HEK293 (cell line): ENCODE results near the gene CALCOCO2.

Experiments used
- CTCF ChIA-PET: fragments of 350-600 bp; formaldehyde crosslinking; extraction: SDS; loops from one replicate; lab custom pipeline; 2021; ENCODE audit warnings: antibody characterized with exemption; lab: Yijun Ruan, JAX
- POLR2A ChIA-PET: fragments of 300-600 bp; formaldehyde crosslinking; extraction: SDS; loops from one replicate; lab custom pipeline; 2020; ENCODE audit warnings: antibody characterized with exemption, inconsistent platforms; lab: Yijun Ruan, JAX
- H3K27ac ChIP-seq: fragments of 200-500 bp; sonication (Bioruptor generic); 2 replicates; pipeline ENCODE4 v1.5.1; 2014; ENCODE audit warnings: low read depth, low read length, control low read depth, inconsistent platforms; ENCODE audit errors: extremely low read depth
- H3K36me3 ChIP-seq, 2 experiments: fragments of 200-500 bp in 1 of 2; sonication (Bioruptor generic) in 1 of 2; 1 replicate in 1 of 2; 2 replicates in 1 of 2; pipeline ENCODE4 v1.5.1; 2014 to 2017; ENCODE audit warnings: inconsistent platforms in 2 of 2, low read length in 2 of 2; ENCODE audit not compliant: control insufficient read depth in 2 of 2, insufficient read depth in 1 of 2
- H3K4me1 ChIP-seq: fragments of 200-500 bp; sonication (Bioruptor generic); 2 replicates; pipeline ENCODE4 v1.5.1; 2014; ENCODE audit warnings: mild to moderate bottlenecking, low read length, inconsistent platforms; ENCODE audit not compliant: control insufficient read depth, insufficient read depth
- H3K4me3 ChIP-seq: 2 replicates; pipeline ENCODE4 v1.5.1; 2011; ENCODE audit warnings: low read depth, mild to moderate bottlenecking, control low read depth, low read length, moderate library complexity
- H3K9me3 ChIP-seq: fragments of 200-500 bp; sonication (Bioruptor generic); 2 replicates; pipeline ENCODE4 v1.5.1; 2014; ENCODE audit warnings: low read depth, low read length, inconsistent platforms; ENCODE audit not compliant: control insufficient read depth, insufficient read depth
- OSR2 ChIP-seq: fragments of 450-650 bp; formaldehyde crosslinking; IDR thresholded peaks from 2 replicates; pipeline ENCODE4 v1.5.1; 2016; ENCODE audit warnings: missing biosample characterization, missing genetic modification characterization
- REPIN1 ChIP-seq: fragments of 450-650 bp; formaldehyde crosslinking; IDR thresholded peaks from 2 replicates; pipeline ENCODE4 v1.5.1; 2017; ENCODE audit warnings: missing biosample characterization, missing genetic modification characterization, low read depth
- ZNF112 ChIP-seq: fragments of 450-650 bp; formaldehyde crosslinking; IDR thresholded peaks from 2 replicates; pipeline ENCODE4 v1.5.0; 2017; ENCODE audit warnings: missing biosample characterization, missing genetic modification characterization
- ZNF335 ChIP-seq: fragments of 450-650 bp; formaldehyde crosslinking; conservative IDR thresholded peaks from 2 replicates; pipeline ENCODE4 v1.5.1; 2016; ENCODE audit warnings: missing biosample characterization, missing genetic modification characterization
- ZNF530 ChIP-seq: fragments of 450-650 bp; formaldehyde crosslinking; IDR thresholded peaks from 2 replicates; pipeline ENCODE4 v1.5.1; 2016; ENCODE audit warnings: low read depth, missing biosample characterization, missing genetic modification characterization
- ZNF660 ChIP-seq: fragments of 450-650 bp; IDR thresholded peaks from 2 replicates; pipeline ENCODE4 v1.5.1; 2018; ENCODE audit warnings: missing biosample characterization, mild to moderate bottlenecking, missing genetic modification characterization
- TF ChIP-seq, protein P1 (sequence below): fragments of 450-650 bp; formaldehyde crosslinking; conservative IDR thresholded peaks from 2 replicates; pipeline ENCODE4 v1.5.1; 2016; ENCODE audit warnings: low read depth, missing biosample characterization, missing genetic modification characterization
- TF ChIP-seq, protein P2 (sequence below): fragments of 450-650 bp; formaldehyde crosslinking; IDR thresholded peaks from 2 replicates; pipeline ENCODE4; 2016; ENCODE audit warnings: missing biosample characterization, missing genetic modification characterization
- TF ChIP-seq, protein P3 (sequence below): fragments of 450-650 bp; formaldehyde crosslinking; IDR thresholded peaks from 2 replicates; pipeline ENCODE4 v1.5.1; 2017; ENCODE audit warnings: missing biosample characterization, missing genetic modification characterization
- TF ChIP-seq, protein P4 (sequence below): fragments of 450-650 bp; formaldehyde crosslinking; conservative IDR thresholded peaks from 2 replicates; pipeline ENCODE4 v1.5.1; 2016; ENCODE audit warnings: low read depth, missing biosample characterization, missing genetic modification characterization
- TF ChIP-seq, protein P5 (sequence below): fragments of 450-650 bp; formaldehyde crosslinking; IDR thresholded peaks from 2 replicates; pipeline ENCODE4 v1.5.1; 2016; ENCODE audit warnings: missing biosample characterization, missing genetic modification characterization
- TF ChIP-seq, protein P6 (sequence below): fragments of 450-650 bp; IDR thresholded peaks from 2 replicates; pipeline ENCODE4 v1.5.1; 2018; ENCODE audit warnings: missing biosample characterization, mild to moderate bottlenecking, missing genetic modification characterization

CALCOCO2 gene

DNA sequence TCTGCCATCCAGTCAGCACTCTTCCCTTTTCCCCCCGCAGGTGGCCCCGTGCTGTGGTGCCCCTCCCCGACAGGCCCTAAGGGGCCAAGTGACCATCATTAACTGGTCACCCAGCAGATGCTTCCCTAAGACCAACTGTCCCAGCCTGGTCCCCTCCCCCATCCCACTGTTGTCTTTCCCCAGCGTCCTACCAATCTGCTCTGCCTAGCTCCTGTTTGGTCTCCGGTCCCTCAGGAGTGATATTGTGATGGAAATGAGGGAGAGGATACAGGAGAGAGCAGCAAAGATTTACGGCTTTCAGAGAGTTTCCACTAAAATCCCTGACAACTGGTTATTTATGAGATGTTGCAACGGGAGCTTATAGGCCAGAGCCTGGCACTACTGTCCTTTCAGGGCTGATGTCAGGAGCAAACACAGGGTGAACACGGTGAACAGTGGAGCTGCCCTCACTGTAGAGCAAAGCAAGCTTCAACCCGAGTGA, 12.4 kb upstream of the CALCOCO2 start:
- H3K9me3 ChIP-seq, result no peaks in the 10 kb centered on the region
- CTCF ChIA-PET, result interaction anchor here (0.6 to 14.2 kb wide), 5 partner anchors 15 to 141 kb away, joined by 3 to 387 read pairs (median 19); no protein-coding TSS in a partner anchor
- POLR2A ChIA-PET, result no interaction called here
- peaks cover 4% of the 10 kb centered on the region for H3K4me1 ChIP-seq
- H3K4me3 ChIP-seq, result no peak overlapping the region
- no peaks in the 10 kb centered on the region for H3K36me3 ChIP-seq
- no peak overlapping the region for H3K27ac ChIP-seq
- TF ChIP-seq, protein P1, sequence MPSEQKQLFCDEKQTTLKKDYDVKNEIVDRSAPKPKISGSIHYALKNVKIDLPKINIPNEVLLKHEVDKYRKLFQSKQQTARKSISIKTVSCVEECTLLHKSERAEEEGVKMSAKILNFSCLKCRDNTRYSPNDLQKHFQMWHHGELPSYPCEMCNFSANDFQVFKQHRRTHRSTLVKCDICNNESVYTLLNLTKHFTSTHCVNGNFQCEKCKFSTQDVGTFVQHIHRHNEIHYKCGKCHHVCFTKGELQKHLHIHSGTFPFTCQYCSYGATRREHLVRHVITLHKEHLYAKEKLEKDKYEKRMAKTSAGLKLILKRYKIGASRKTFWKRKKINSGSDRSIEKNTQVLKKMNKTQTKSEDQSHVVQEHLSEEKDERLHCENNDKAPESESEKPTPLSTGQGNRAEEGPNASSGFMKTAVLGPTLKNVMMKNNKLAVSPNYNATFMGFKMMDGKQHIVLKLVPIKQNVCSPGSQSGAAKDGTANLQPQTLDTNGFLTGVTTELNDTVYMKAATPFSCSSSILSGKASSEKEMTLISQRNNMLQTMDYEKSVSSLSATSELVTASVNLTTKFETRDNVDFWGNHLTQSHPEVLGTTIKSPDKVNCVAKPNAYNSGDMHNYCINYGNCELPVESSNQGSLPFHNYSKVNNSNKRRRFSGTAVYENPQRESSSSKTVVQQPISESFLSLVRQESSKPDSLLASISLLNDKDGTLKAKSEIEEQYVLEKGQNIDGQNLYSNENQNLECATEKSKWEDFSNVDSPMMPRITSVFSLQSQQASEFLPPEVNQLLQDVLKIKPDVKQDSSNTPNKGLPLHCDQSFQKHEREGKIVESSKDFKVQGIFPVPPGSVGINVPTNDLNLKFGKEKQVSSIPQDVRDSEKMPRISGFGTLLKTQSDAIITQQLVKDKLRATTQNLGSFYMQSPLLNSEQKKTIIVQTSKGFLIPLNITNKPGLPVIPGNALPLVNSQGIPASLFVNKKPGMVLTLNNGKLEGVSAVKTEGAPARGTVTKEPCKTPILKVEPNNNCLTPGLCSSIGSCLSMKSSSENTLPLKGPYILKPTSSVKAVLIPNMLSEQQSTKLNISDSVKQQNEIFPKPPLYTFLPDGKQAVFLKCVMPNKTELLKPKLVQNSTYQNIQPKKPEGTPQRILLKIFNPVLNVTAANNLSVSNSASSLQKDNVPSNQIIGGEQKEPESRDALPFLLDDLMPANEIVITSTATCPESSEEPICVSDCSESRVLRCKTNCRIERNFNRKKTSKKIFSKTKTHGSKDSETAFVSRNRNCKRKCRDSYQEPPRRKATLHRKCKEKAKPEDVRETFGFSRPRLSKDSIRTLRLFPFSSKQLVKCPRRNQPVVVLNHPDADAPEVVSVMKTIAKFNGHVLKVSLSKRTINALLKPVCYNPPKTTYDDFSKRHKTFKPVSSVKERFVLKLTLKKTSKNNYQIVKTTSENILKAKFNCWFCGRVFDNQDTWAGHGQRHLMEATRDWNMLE, result no peak
- TF ChIP-seq, protein P2, sequence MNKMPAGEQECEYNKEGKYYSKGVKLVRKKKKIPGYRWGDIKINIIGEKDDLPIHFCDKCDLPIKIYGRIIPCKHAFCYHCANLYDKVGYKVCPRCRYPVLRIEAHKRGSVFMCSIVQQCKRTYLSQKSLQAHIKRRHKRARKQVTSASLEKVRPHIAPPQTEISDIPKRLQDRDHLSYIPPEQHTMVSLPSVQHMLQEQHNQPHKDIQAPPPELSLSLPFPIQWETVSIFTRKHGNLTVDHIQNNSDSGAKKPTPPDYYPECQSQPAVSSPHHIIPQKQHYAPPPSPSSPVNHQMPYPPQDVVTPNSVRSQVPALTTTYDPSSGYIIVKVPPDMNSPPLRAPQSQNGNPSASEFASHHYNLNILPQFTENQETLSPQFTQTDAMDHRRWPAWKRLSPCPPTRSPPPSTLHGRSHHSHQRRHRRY (tag by site-specific recombination), result no peak
- TF ChIP-seq, protein P3, sequence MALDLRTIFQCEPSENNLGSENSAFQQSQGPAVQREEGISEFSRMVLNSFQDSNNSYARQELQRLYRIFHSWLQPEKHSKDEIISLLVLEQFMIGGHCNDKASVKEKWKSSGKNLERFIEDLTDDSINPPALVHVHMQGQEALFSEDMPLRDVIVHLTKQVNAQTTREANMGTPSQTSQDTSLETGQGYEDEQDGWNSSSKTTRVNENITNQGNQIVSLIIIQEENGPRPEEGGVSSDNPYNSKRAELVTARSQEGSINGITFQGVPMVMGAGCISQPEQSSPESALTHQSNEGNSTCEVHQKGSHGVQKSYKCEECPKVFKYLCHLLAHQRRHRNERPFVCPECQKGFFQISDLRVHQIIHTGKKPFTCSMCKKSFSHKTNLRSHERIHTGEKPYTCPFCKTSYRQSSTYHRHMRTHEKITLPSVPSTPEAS, result no peak
- TF ChIP-seq OSR2 (tag by site-specific recombination) (peak; percentile 62), ZNF660 (no peak)
- TF ChIP-seq, protein P4, sequence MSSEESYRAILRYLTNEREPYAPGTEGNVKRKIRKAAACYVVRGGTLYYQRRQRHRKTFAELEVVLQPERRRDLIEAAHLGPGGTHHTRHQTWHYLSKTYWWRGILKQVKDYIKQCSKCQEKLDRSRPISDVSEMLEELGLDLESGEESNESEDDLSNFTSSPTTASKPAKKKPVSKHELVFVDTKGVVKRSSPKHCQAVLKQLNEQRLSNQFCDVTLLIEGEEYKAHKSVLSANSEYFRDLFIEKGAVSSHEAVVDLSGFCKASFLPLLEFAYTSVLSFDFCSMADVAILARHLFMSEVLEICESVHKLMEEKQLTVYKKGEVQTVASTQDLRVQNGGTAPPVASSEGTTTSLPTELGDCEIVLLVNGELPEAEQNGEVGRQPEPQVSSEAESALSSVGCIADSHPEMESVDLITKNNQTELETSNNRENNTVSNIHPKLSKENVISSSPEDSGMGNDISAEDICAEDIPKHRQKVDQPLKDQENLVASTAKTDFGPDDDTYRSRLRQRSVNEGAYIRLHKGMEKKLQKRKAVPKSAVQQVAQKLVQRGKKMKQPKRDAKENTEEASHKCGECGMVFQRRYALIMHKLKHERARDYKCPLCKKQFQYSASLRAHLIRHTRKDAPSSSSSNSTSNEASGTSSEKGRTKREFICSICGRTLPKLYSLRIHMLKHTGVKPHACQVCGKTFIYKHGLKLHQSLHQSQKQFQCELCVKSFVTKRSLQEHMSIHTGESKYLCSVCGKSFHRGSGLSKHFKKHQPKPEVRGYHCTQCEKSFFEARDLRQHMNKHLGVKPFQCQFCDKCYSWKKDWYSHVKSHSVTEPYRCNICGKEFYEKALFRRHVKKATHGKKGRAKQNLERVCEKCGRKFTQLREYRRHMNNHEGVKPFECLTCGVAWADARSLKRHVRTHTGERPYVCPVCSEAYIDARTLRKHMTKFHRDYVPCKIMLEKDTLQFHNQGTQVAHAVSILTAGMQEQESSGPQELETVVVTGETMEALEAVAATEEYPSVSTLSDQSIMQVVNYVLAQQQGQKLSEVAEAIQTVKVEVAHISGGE (tag by site-specific recombination), result no peak
- TF ChIP-seq, protein P5, sequence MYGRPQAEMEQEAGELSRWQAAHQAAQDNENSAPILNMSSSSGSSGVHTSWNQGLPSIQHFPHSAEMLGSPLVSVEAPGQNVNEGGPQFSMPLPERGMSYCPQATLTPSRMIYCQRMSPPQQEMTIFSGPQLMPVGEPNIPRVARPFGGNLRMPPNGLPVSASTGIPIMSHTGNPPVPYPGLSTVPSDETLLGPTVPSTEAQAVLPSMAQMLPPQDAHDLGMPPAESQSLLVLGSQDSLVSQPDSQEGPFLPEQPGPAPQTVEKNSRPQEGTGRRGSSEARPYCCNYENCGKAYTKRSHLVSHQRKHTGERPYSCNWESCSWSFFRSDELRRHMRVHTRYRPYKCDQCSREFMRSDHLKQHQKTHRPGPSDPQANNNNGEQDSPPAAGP (tag by site-specific recombination), result no peak

DNA sequence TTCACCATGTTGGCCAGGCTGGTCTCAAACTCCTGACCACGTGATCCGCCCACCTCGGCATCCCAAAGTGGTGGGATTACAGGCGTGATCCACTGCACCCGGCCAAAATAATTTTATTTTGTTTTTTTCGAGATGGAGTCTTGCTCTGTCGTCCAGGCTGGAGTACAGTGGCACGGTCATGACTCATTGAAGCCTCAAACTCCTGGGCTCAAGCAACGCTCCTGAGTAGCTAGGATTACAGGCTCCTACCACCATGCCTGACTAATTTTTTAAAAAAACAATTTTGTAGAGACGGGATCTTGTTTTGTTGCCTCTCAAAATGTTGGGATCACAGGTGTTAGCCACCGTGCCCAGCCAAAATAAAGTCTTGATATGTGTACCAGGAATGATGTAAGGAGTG, 11.4 kb upstream of the CALCOCO2 start:
- POLR2A ChIA-PET, result no interaction called here
- TF ChIP-seq, protein P6, sequence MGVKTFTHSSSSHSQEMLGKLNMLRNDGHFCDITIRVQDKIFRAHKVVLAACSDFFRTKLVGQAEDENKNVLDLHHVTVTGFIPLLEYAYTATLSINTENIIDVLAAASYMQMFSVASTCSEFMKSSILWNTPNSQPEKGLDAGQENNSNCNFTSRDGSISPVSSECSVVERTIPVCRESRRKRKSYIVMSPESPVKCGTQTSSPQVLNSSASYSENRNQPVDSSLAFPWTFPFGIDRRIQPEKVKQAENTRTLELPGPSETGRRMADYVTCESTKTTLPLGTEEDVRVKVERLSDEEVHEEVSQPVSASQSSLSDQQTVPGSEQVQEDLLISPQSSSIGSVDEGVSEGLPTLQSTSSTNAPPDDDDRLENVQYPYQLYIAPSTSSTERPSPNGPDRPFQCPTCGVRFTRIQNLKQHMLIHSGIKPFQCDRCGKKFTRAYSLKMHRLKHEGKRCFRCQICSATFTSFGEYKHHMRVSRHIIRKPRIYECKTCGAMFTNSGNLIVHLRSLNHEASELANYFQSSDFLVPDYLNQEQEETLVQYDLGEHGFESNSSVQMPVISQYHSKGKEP (tag by site-specific recombination), result no peak
- TF ChIP-seq ZNF112 (tag by site-specific recombination) (no peak), REPIN1 (no peak), ZNF335 (peak; percentile 55), ZNF530 (tag by site-specific recombination) (no peak)
- Histone ChIP-seq H3K9me3 (no peaks in the 10 kb centered on the region), H3K4me3 (no peak overlapping the region), H3K36me3 (no peaks in the 10 kb centered on the region), H3K4me1 (peaks cover 4% of the 10 kb centered on the region), H3K27ac (no peak overlapping the region)
- CTCF ChIA-PET, result interaction anchor here (14.2 kb wide), 1 partner anchor 62 kb away, joined by 387 read pairs; no protein-coding TSS in a partner anchor
